Cardiac fibroblast (primary cell): ENCODE results near the gene MYH3.
A peak's percentile ranks its signal among the peaks of the same experiment; 100 is the strongest.

Source experiments
- DNase-seq, 2 donors: peaks; one replicate each; pipeline versions ENCODE4 v3.0.0 to v3.0.0-alpha.2; 2010; ENCODE audit warnings: low read depth in 2 of 2
- H3K4me3 ChIP-seq, 2 donors: replicated peaks in 1 of 2; 1 replicate in 1 of 2; 2 replicates in 1 of 2; pipeline ENCODE4 v1.5.1; 2011; ENCODE audit warnings: low read depth in 2 of 2, low read length in 2 of 2, mild to moderate bottlenecking in 2 of 2, moderate library complexity in 1 of 2
- CTCF ChIP-seq: IDR thresholded peaks from one replicate; pipeline ENCODE4 v1.5.1; 2011; ENCODE audit warnings: low read depth, mild to moderate bottlenecking, low read length, inconsistent platforms

The MYH3 gene

GRCh38 chr17:10617120-10617505 lies 40.0 kb downstream of the MYH3 start:
- H3K4me3 ChIP-seq = no peak overlapping the region
- TF ChIP-seq CTCF = no peak
- DNase-seq = no peak

DNA sequence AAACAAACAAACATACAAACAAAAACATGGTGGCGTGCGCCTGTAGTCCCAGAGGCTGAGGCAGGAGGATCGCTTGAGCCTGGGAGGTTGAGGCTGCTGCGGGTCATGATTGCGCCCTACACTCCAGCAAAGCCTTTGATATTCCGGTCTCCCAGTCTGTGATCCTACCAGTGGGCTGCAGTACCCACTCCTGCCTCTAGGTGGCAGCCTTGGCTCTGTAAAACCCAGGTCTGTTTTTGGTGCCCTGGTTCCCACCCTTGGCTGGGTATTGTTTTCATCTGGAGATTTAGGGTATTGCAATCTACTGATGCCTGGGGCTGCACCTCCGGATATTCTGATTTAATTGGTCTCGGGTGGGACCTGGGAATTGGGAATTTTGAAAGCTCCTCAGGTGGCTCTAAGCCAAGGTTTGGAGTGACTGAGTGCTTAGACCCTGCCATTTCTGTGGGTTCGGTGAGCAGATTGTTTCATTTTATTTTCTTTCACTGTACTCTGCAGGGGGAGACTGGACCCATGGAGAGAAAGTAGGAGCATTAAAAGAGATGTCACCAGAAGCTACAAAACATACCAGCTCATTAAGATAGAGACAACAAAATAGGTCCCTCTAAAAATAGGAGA lies 40.5 kb downstream of the MYH3 start:
- peak; percentile 80 to 81 for DNase-seq
- no peak overlapping the region for H3K4me3 ChIP-seq
- TF ChIP-seq CTCF = peak; percentile 99

DNA sequence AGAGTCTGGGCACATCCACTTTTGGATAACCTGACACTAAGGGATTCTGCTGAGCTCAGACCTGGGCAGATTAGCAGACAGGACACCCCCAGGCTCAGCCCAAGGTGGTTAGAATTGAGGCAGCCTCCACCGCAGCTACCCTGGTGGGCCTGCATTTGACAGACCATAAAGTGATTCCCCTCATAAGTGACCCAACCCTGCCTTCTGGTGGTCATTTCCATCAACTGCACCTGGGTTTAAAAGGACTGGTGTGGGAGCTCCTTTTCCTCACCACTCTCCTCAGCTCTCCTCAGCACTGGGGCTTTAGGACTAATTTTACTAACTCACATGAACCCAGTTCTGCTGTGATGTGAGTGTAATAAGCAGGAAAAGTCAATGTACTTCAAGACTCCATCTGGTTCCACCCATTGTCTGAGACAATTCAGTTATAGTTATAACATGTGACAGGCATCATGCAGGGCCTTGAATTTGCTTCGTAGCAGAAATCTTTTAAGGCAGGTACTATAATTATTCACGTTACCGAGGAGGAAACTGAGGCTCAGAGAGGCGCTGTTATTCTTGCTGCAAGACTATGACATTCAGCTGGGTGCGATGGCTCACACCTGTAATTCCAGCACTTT lies 42.5 kb downstream of the MYH3 start:
- TF ChIP-seq CTCF = peak; percentile 83
- DNase-seq = peak; percentile 68 to 73
- no peak overlapping the region for H3K4me3 ChIP-seq

DNA sequence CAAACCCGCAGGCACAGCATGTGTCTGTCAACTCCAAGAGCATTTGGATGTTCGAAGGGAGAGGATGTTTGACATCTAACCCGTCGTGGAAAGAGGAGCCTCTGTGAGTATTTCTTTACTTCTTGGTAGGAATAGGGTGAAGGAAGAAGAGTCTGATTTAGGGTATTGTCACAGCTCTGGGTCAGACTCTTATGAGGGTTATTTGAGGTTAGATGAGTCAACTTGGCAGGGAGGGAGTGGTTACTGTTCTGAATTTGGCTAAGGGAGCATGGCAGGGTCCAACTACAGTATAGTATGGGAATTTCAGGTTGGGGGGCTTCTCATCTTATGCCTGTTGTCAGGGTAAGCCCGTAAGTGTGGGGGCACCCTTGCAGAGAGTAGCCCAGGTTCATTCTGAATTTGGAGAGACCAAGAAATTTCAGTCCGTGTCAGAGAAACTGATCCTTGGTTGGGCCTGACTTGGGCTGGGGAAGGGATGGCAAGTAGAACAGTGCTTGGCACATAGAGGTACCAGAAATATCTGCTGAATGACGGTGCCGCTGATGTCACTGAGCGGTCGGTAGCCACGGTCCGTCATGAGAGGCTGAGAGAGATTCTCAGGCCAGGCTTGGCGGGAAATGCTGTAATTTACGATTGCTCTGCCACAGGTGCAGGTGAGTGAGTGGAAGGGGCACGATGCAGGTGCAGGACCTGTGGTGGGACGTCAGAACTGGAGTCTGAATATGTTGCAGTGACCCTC lies 43.2 kb downstream of the MYH3 start:
- DNase-seq = peak; percentile 26 to 57
- H3K4me3 ChIP-seq = no peak overlapping the region
- no peak for TF ChIP-seq CTCF

DNA sequence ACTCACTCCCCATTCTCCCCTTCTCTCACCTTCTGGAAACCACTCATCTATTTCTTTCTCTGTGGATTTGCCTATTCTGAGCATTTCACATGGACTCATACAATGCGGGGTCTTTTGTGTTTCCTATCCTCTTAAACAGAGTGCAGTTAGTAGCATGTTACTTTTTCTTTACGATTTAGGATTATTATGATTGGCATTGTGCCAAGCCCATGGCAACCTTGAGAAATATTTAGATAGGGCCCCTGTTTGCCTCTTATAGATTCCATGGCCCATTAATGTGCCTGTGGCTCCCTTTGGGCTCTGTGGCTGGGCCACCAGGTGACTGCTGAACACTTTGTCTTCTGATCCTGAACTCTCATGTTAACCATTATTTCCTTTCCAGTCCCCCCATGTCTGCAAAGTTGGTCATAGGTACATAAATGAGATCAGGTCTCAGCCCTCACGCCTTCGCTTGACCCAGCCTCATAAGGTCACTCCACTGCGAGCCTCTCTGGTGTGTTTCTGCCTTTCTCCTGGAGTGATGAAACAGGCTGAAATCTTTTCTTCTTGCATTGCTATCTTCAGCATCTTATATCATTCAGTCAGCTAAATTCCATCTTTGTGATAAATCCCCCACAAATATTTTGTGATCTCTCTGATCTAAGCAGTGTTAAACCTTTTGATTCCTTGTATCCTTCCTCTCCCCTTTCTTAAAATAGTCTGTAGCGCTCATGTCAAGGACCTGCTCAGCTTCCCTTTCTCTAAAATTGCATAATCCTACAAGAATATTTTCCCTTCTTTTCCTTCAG lies 44.0 kb downstream of the MYH3 start:
- TF ChIP-seq CTCF = no peak
- peak; percentile 4 to 27 for DNase-seq

GRCh38 chr17:10610884-10611283 lies 46.2 kb downstream of the MYH3 start:
- no peak for DNase-seq
- TF ChIP-seq CTCF = no peak
- H3K4me3 ChIP-seq = no peak overlapping the region

More for the DNA sequence above, 44.0 kb downstream of the MYH3 start:
- H3K4me3 ChIP-seq = no peak overlapping the region
